Adrenal gland (tissue), 12 donors: Measurements from ENCODE around the gene SELPLG. TPM values are rescaled to one million over a fixed set of nuclear protein-coding genes. Genes with fewer than 3 reads are reported as not detected.

Experiments used
- DNase-seq, 7 donors: peaks; one replicate each; pipeline ENCODE4 v3.0.0-alpha.2; 2019 to 2020
- H3K27ac ChIP-seq, 5 donors: fragments of 200-600 bp; sonication (generic) in 4 of 5; 1 replicate in 3 of 5; 2 replicates in 2 of 5; pipeline versions ENCODE4 v1.5.1 to v1.8.0; 2016 to 2020; ENCODE audit warnings: mild to moderate bottlenecking in 1 of 5
- H3K27me3 ChIP-seq: fragments of 200-600 bp; 2 replicates; pipeline ENCODE4 v1.8.0; 2021
- H3K36me3 ChIP-seq, 2 donors: fragments of 200-600 bp; replicated peaks in 1 of 2; 1 replicate in 1 of 2; 2 replicates in 1 of 2; pipeline versions ENCODE4 v1.5.1 to v1.8.0; 2018 to 2022
- H3K4me1 ChIP-seq, 2 donors: fragments of 200-600 bp; replicated peaks in 1 of 2; 1 replicate in 1 of 2; 2 replicates in 1 of 2; pipeline versions ENCODE4 v1.5.1 to v1.8.0; 2018 to 2021
- H3K4me3 ChIP-seq, 4 donors: fragments of 200-600 bp; sonication (generic) in 3 of 4; one replicate each; pipeline ENCODE4 v1.5.1; 2016 to 2018
- H3K9me3 ChIP-seq, 3 donors: fragments of 200-600 bp; sonication (generic) in 1 of 3; replicated peaks in 1 of 3; 1 replicate in 2 of 3; 2 replicates in 1 of 3; pipeline versions ENCODE4 v1.5.1 to v1.8.0; 2016 to 2021
- CTCF ChIP-seq, 6 experiments: fragments of 450-650 bp in 4 of 6; fragments of 200-600 bp in 2 of 6; sonication (generic) in 1 of 6; IDR thresholded peaks; 1 replicate in 5 of 6; 2 replicates in 1 of 6; pipeline versions ENCODE4 v1.5.1 to v1.8.0; 2016 to 2021; ENCODE audit warnings: antibody characterized with exemption in 6 of 6, mild to moderate bottlenecking in 2 of 6, moderate library complexity in 1 of 6
- POLR2A ChIP-seq, 2 donors: fragments of 450-650 bp; IDR thresholded peaks; one replicate each; pipeline ENCODE4 v1.6.1; 2017; ENCODE audit warnings: antibody characterized with exemption in 2 of 2, mild to moderate bottlenecking in 2 of 2, moderate library complexity in 1 of 2
- WGBS, 4 donors: extraction: QIAGEN DNeasy Blood & Tissue Kit in 2 of 4; methylation state at CpG; one replicate each; pipeline versions ENCODE4 v1.1.5 to v1.1.7; 2013 to 2017; 5-methylcytosine and 5-hydroxymethylcytosine counted together
- intact Hi-C, 2 donors: fragments of 100-400 bp; cut with DNase I; formaldehyde crosslinking; loops; one replicate each; pipeline versions ENCODE4 v1.14.1 to v1.15.0; 2022 to 2023
- polyA plus RNA-seq, 3 donors: library from polyadenylated mRNA; stranded (reverse); fragments of 200-250 nt in 2 of 3; fragments of 350-450 nt in 1 of 3; fragmentation: Illumina TruSeq in 1 of 3; extraction: RNeasy Lipid Tissue Mini Kit (QIAGEN cat#74804) in 1 of 3; gene quantifications; one replicate each; pipeline ENCODE4 v1.2.3, GENCODE V29; 2013 to 2014
- total RNA-seq, 9 donors: library from RNA; depleted of rRNA in 4 of 9; stranded (reverse); fragments of >200 nt in 4 of 9; fragments of 120-200 nt in 1 of 9; fragmentation: NEBNext Ultra II Directional in 1 of 9; extraction: Animal tissue kit (Norgen Biotek cat#: 25700) in 1 of 9; gene quantifications; one replicate each; pipeline versions ENCODE4 v1.1.0 to v1.2.4, GENCODE V29; 2013 to 2023
- donor health status: healthy with polysubstance abuse.
- donor health status: Bipolar disorder and iron deficiency.
- donor health status: DM: yes; HTN: yes; CAD: no.
- donor health status: DM: no; HTN: no; CAD: no.
- donor health status: DM: no; HTN: no; CAD: no.
- donor health status: DM: yes; HTN: yes; CAD: no.

The SELPLG gene
- total and polyA plus RNA-seq, 12 donors: 1.5 to 46.1 (median 14.3) TPM

- Histone ChIP-seq H3K36me3 (peaks cover 0 to 8% of the 10 kb centered on the region in 2 donors), H3K27ac (no peak overlapping the region), H3K27me3 (no peaks in the 10 kb centered on the region), H3K9me3 (no peaks in the 10 kb centered on the region), H3K4me3 (no peak overlapping the region), H3K4me1 (no peaks in the 10 kb centered on the region)
- TF ChIP-seq POLR2A (IDR thresholded peaks at IDR 0.05): no peak
- TF ChIP-seq CTCF (IDR thresholded peaks at IDR 0.05): no peak
- DNase-seq: no peak
- 82 to 93% (median 86%) methylated on average over 9 of the region's 9 CpGs for WGBS, 4 donors
- intact Hi-C loops: no loop called here
Observed at GRCh38 chr12:108678104-108678730, 44.5 kb upstream of the SELPLG start.

GRCh38 chr12:108677381-108677780 lies 43.7 kb upstream of the SELPLG start:
- Histone ChIP-seq H3K27me3 (no peaks in the 10 kb centered on the region), H3K27ac (no peak overlapping the region), H3K4me1 (no peaks in the 10 kb centered on the region), H3K9me3 (no peaks in the 10 kb centered on the region), H3K4me3 (no peak overlapping the region), H3K36me3 (peaks cover 0 to 8% of the 10 kb centered on the region in 2 donors)
- TF ChIP-seq POLR2A (IDR thresholded peaks at IDR 0.05): no peak
- TF ChIP-seq CTCF (IDR thresholded peaks at IDR 0.05): no peak
- DNase-seq: no peak
- intact Hi-C loops: no loop called here
- 92 to 96% (median 93%) methylated on average over 3 of the region's 3 CpGs for WGBS, 4 donors

GRCh38 chr12:108676707-108677106 lies 43.0 kb upstream of the SELPLG start:
- Histone ChIP-seq H3K9me3 (no peaks in the 10 kb centered on the region), H3K27me3 (no peaks in the 10 kb centered on the region), H3K4me3 (no peak overlapping the region), H3K4me1 (no peaks in the 10 kb centered on the region), H3K36me3 (peaks cover 0 to 8% of the 10 kb centered on the region in 2 donors), H3K27ac (no peak overlapping the region)
- WGBS, 4 donors: 88 to 94% (median 90%) methylated on average over 5 of the region's 5 CpGs
- no peak for DNase-seq
- TF ChIP-seq CTCF (IDR thresholded peaks at IDR 0.05) (no peak), POLR2A (IDR thresholded peaks at IDR 0.05) (no peak)
- intact Hi-C loops: no loop called here

GRCh38 chr12:108675792-108676191 lies 42.1 kb upstream of the SELPLG start:
- no peak overlapping the region for H3K27ac ChIP-seq

More at GRCh38 chr12:108675792-108676191, 42.1 kb upstream of the SELPLG start:
- Histone ChIP-seq H3K4me1 (no peaks in the 10 kb centered on the region), H3K36me3 (peaks cover 0 to 8% of the 10 kb centered on the region in 2 donors), H3K4me3 (no peak overlapping the region), H3K27me3 (no peaks in the 10 kb centered on the region), H3K9me3 (no peaks in the 10 kb centered on the region)
- no peak for DNase-seq
- intact Hi-C loops: no loop called here
- 89 to 92% (median 91%) methylated on average over 4 of the region's 4 CpGs for WGBS, 4 donors
- TF ChIP-seq CTCF (IDR thresholded peaks at IDR 0.05) (no peak), POLR2A (IDR thresholded peaks at IDR 0.05) (no peak)
